Measurements from ENCODE around the gene NOL3.

DNA sequence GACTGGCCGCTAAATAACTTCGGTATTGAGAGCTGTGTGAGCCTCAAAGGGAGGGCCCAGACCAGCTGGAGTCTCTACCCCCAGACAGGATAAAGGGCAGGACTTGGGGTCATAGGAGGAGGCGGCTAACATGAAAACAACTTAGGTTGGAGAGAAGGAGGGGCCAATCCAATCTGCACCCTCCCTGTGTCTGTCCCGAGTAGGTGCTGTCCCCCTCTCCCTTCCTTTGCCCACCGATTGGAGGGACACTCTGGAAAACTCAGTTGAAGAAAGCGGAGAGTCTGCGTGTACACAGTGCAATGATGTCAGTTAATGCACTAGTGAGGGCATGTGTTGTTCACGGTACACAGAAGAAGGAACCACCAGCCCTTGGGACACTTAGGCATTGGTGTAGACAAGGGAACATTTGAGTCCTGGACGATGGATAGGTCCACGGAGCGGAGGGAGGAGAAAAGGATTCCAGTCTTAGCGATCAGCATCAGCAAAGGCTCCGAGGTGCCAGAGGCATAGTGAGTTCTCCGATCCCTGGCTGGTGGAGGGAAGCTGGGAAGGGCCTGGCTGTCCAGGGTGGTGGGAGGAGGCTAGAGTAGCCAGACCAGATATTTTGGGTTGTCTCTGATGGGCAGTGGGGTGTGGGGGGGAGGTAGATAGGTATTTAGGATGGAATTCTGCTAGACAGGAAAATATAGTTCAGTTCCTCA, 761 bp downstream of the NOL3 start:
- TF ChIP-seq GABPA (IDR thresholded peaks at IDR 0.05 in 1 of 2, conservative IDR thresholded peaks at IDR 0.05 in 1 of 2) (no peak), JUND (IDR thresholded peaks at IDR 0.05) (no peak)
- TF ChIP-seq, protein P1, sequence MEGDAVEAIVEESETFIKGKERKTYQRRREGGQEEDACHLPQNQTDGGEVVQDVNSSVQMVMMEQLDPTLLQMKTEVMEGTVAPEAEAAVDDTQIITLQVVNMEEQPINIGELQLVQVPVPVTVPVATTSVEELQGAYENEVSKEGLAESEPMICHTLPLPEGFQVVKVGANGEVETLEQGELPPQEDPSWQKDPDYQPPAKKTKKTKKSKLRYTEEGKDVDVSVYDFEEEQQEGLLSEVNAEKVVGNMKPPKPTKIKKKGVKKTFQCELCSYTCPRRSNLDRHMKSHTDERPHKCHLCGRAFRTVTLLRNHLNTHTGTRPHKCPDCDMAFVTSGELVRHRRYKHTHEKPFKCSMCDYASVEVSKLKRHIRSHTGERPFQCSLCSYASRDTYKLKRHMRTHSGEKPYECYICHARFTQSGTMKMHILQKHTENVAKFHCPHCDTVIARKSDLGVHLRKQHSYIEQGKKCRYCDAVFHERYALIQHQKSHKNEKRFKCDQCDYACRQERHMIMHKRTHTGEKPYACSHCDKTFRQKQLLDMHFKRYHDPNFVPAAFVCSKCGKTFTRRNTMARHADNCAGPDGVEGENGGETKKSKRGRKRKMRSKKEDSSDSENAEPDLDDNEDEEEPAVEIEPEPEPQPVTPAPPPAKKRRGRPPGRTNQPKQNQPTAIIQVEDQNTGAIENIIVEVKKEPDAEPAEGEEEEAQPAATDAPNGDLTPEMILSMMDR (IDR thresholded peaks at IDR 0.05; ENCODE audit: low read depth, low read length, missing input control): no peak

Data from liver (tissue), 3 donors.